Testis (tissue), 2 donors: Measurements from ENCODE around the gene TEX53.

Source experiments
- CTCF ChIP-seq, 3 experiments: fragments of 450-650 bp in 2 of 3; fragments of 200-600 bp in 1 of 3; sonication (generic) in 1 of 3; IDR thresholded peaks; one replicate each; pipeline ENCODE4 v1.5.1; 2016 to 2019; ENCODE audit warnings: antibody characterized with exemption in 3 of 3, mild to moderate bottlenecking in 2 of 3, moderate library complexity in 1 of 3
- POLR2A ChIP-seq: fragments of 450-650 bp; IDR thresholded peaks from one replicate; pipeline ENCODE4 v1.6.1; 2017; ENCODE audit warnings: antibody characterized with exemption, mild to moderate bottlenecking, moderate library complexity

- TF ChIP-seq CTCF (IDR thresholded peaks at IDR 0.05), result peak; percentile 79 to 93 (median 93)
- no peak for TF ChIP-seq POLR2A
These were observed 3.9 kb downstream of the TEX53 start for GRCh38 chr9:114653556-114654159.
